Esophagus squamous epithelium (tissue), 5 donors: ENCODE results near the gene NIN. TPM values are rescaled to one million over a fixed set of nuclear protein-coding genes. Genes with fewer than 3 reads are reported as not detected.

Experiments
- DNase-seq: peaks from one replicate; lab custom pipeline; 2025; lab: John Stamatoyannopoulos, UW
- H3K27ac ChIP-seq, 4 donors: fragments of 200-600 bp; sonication (generic); one replicate each; pipeline ENCODE4 v1.5.1; 2016 to 2019; ENCODE audit warnings: mild to moderate bottlenecking in 1 of 4
- H3K27me3 ChIP-seq, 4 donors: fragments of 200-600 bp; sonication (generic); 1 replicate in 3 of 4; 2 replicates in 1 of 4; pipeline versions ENCODE4 v1.5.1 to v1.6.0; 2017 to 2021; ENCODE audit warnings: antibody characterized with exemption in 1 of 4
- H3K36me3 ChIP-seq, 3 donors: fragments of 200-600 bp; sonication (generic); one replicate each; pipeline ENCODE4 v1.5.1; 2016 to 2019
- H3K4me1 ChIP-seq, 3 donors: fragments of 200-600 bp; sonication (generic); one replicate each; pipeline ENCODE4 v1.5.1; 2017 to 2019
- H3K4me3 ChIP-seq, 4 donors: fragments of 200-600 bp; sonication (generic); 1 replicate in 3 of 4; 2 replicates in 1 of 4; pipeline ENCODE4 v1.5.1; 2016 to 2019; ENCODE audit warnings: mild to moderate bottlenecking in 2 of 4, moderate library complexity in 1 of 4
- H3K9me3 ChIP-seq, 3 donors: fragments of 200-600 bp; sonication (generic); one replicate each; pipeline ENCODE4 v1.5.1; 2016 to 2019
- CTCF ChIP-seq, 6 experiments: fragments of 450-650 bp in 4 of 6; fragments of 200-600 bp in 2 of 6; sonication (generic) in 2 of 6; IDR thresholded peaks; one replicate each; pipeline ENCODE4 v1.5.1; 2016 to 2019; ENCODE audit warnings: antibody characterized with exemption in 6 of 6, mild to moderate bottlenecking in 4 of 6, moderate library complexity in 4 of 6
- POLR2A ChIP-seq, 4 donors: fragments of 450-650 bp; IDR thresholded peaks; one replicate each; pipeline ENCODE4 v1.6.1; 2017; ENCODE audit warnings: antibody characterized with exemption in 4 of 4, mild to moderate bottlenecking in 4 of 4, moderate library complexity in 3 of 4
- WGBS, 2 donors: methylation state at CpG; one replicate each; pipeline ENCODE4 v1.1.5; 2018; 5-methylcytosine and 5-hydroxymethylcytosine counted together
- intact Hi-C: fragments of 100-400 bp; cut with DNase I; formaldehyde crosslinking; loops from one replicate; pipeline ENCODE4 v1.15.0; 2022
- total RNA-seq, 4 donors: library from RNA; depleted of rRNA; stranded (reverse); fragments of >200 nt; gene quantifications; one replicate each; pipeline ENCODE4 v1.1.0, GENCODE V29; 2016
- donor health status: DM: yes; HTN: yes; CAD: no.

NIN gene
- total RNA-seq, 4 donors from 2014 or later, result 12.2 to 36.8 (median 24.5) TPM

DNA sequence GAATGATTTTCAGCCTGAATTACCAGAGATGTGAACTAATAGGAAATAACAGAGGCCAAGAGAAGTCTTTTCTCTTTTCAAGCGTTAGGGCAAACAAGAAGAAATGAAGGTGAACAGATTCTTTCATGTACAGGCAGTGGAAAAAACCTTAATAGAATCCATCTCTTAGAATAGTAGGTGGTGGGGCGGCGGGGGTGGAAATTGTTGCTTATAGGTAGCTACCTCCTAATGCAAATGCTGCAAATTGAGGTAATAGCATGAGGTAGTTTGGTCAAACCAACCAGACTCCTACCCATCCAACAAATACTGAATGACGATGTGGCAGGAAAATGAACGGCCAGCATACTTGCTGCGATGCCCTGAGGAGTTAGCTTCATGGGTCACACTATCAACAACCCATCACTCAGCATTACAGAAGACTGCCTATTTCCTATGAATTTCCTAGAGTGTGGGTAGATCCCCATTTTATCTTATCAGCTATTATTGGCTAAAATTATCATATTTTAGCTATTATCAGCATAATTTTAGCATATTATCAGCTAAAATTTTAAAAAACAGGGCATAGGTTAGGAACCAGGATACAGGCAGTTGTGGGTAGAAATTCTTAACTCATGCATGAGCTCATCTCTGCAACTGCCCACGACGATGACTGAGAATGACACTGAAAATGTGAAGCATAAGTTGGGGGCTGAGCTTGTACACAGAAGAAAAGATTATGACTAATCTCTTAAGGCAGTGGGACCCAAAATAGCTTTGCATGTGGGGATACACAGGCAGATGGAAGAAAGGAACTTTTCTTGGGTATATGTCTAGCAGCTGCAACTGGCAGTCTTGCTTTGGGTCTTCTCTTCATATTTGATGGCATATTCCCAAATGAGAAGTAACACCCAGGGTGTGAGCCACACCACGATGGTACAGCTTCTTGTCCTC, 68.7 kb downstream of the NIN start:
- Histone ChIP-seq H3K27ac (no peak overlapping the region), H3K27me3 (no peaks in the 10 kb centered on the region), H3K36me3 (peaks cover 0 to 98% (median 10%) of the 10 kb centered on the region in 3 donors), H3K4me3 (no peak overlapping the region), H3K9me3 (no peaks in the 10 kb centered on the region), H3K4me1 (no peaks in the 10 kb centered on the region)
- TF ChIP-seq CTCF (IDR thresholded peaks at IDR 0.05) (no peak), POLR2A (IDR thresholded peaks at IDR 0.05) (no peak)
- WGBS, 2 donors, result 84 to 85% methylated on average over 9 of the region's 9 CpGs
- intact Hi-C loops, result no loop called here
- DNase-seq, result no peak

- H3K36me3 ChIP-seq, result peaks cover 0 to 94% (median 5%) of the 10 kb centered on the region in 3 donors
- H3K9me3 ChIP-seq, result no peaks in the 10 kb centered on the region
- WGBS, 2 donors, result 95 to 96% methylated on average over 8 of the region's 8 CpGs
- no peak for DNase-seq
- no peaks in the 10 kb centered on the region for H3K27me3 ChIP-seq
- H3K4me3 ChIP-seq, result no peak overlapping the region
- TF ChIP-seq CTCF (IDR thresholded peaks at IDR 0.05), result no peak
- no peak for TF ChIP-seq POLR2A (IDR thresholded peaks at IDR 0.05)
- no peak overlapping the region for H3K27ac ChIP-seq
- no peaks in the 10 kb centered on the region for H3K4me1 ChIP-seq
- intact Hi-C loops, result no loop called here
These were observed 71.0 kb downstream of the NIN start for GRCh38 chr14:50759800-50760543.

DNA sequence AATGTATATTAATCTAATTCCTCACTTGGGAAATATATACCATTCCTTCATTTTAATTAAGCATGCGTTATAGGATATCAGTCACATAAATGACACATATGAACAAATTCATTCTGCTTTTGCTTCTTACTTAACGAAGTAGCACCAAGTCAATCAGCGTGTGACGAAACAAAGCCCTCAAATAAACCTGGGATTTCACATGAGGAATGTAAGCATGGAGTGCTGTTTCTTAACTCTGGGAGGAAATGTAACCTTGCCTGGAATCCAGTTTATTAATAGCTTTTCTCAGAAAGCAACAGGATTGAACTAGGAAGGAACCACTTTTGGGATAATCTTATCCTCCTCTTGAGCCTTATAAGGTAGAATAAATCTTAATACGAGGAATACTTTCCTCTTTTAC, 72.0 kb downstream of the NIN start:
- H3K4me1 ChIP-seq, result no peaks in the 10 kb centered on the region
- no peak overlapping the region for H3K27ac ChIP-seq
- no peaks in the 10 kb centered on the region for H3K9me3 ChIP-seq
- no peak for DNase-seq
- H3K36me3 ChIP-seq, result peaks cover 0 to 94% (median 5%) of the 10 kb centered on the region in 3 donors
- intact Hi-C loops, result no loop called here
- H3K27me3 ChIP-seq, result no peaks in the 10 kb centered on the region
- TF ChIP-seq POLR2A (IDR thresholded peaks at IDR 0.05), result no peak
- TF ChIP-seq CTCF (IDR thresholded peaks at IDR 0.05), result no peak
- WGBS, 2 donors, result 86 to 90% methylated on average over 5 of the region's 5 CpGs
- H3K4me3 ChIP-seq, result no peak overlapping the region

DNA sequence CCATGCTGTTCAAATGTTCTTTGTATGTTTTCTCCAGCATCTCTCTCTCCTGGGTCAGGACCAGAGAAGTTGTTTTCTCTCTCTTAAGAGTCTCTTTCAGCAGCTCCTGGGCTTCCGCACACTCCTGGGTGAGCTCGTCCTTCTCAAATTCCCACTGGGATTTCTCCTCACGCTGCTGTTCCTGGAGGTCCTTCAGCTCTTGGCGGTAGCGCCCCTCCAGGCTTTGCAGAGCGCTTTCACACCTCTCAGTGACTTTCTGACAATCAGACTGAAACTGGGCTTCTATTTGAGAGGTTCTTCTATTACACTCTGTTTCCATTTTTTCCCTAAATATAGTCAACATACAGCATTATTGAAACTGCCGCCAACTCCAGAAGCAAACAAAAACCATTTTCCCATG, 72.7 kb downstream of the NIN start:
- Histone ChIP-seq H3K27ac (no peak overlapping the region), H3K9me3 (no peaks in the 10 kb centered on the region), H3K4me3 (no peak overlapping the region), H3K4me1 (no peaks in the 10 kb centered on the region), H3K27me3 (no peaks in the 10 kb centered on the region), H3K36me3 (peaks cover 0 to 94% (median 5%) of the 10 kb centered on the region in 3 donors)
- TF ChIP-seq CTCF (IDR thresholded peaks at IDR 0.05) (no peak), POLR2A (IDR thresholded peaks at IDR 0.05) (no peak)
- DNase-seq, result no peak
- WGBS, 2 donors, result 88 to 93% methylated on average over 7 of the region's 7 CpGs
- intact Hi-C loops, result no loop called here

DNA sequence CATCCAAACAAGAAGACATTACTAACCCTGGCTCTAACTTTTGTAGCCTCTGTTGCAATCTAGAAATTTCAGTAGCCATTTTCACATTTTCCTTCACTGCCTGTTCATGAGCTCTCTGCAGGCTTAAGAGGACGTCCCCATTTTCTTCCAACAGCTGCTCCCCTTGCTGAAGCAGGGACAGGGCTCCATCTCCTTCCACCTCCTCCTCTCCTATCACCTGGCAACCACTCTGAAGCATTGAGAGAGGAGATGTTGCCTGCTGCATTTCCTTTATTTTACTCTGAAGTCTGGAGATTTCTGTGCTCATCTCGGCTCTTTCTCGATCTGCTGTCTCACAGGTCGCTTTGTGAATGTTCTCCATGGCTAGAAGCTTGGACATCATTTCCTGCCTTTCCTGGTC, 73.3 kb downstream of the NIN start:
- no peak for TF ChIP-seq CTCF (IDR thresholded peaks at IDR 0.05)
- TF ChIP-seq POLR2A (IDR thresholded peaks at IDR 0.05), result no peak
- 92 to 98% methylated on average over 4 of the region's 4 CpGs for WGBS, 2 donors
- no peak overlapping the region for H3K4me3 ChIP-seq
- peaks cover 0 to 94% (median 8%) of the 10 kb centered on the region in 3 donors for H3K36me3 ChIP-seq
- H3K4me1 ChIP-seq, result no peaks in the 10 kb centered on the region
- DNase-seq, result no peak
- no peaks in the 10 kb centered on the region for H3K9me3 ChIP-seq
- H3K27ac ChIP-seq, result no peak overlapping the region
- intact Hi-C loops, result no loop called here
- no peaks in the 10 kb centered on the region for H3K27me3 ChIP-seq
